PFSK-1 (cell line): Measurements from ENCODE around the gene FYN.

ENCODE experiments used
- FOXP2 ChIP-seq: optimal IDR thresholded peaks from 2 replicates; pipeline ENCODE3; 2011; ENCODE audit warnings: borderline replicate concordance, control low read depth, inconsistent platforms; ENCODE audit not compliant: insufficient read depth; ENCODE audit errors: extremely low read length, extremely low read depth
- POLR2AphosphoS5 ChIP-seq: IDR thresholded peaks from 2 replicates; pipeline ENCODE4 v1.6.1; 2012; ENCODE audit warnings: low read depth, mild to moderate bottlenecking, control low read depth, low read length, moderate library complexity
- REST ChIP-seq, 2 experiments: IDR thresholded peaks; 2 replicates each; pipeline versions ENCODE4 v1.6.1 to v1.8.0; 2011 to 2012; ENCODE audit warnings: low read depth in 2 of 2, low read length in 2 of 2, control low read depth in 1 of 2, inconsistent platforms in 1 of 2, mild to moderate bottlenecking in 1 of 2, moderate library complexity in 1 of 2; ENCODE audit not compliant: insufficient read depth in 1 of 2
- SIN3A ChIP-seq: IDR thresholded peaks from 2 replicates; pipeline ENCODE4 v1.6.1; 2012; ENCODE audit warnings: mild to moderate bottlenecking, low read length, moderate library complexity, borderline replicate concordance; ENCODE audit not compliant: insufficient read depth
- TAF1 ChIP-seq: IDR thresholded peaks from 2 replicates; pipeline ENCODE4 v1.6.1; 2012; ENCODE audit warnings: low read length, control low read depth, borderline replicate concordance; ENCODE audit not compliant: insufficient read depth

FYN gene

GRCh38 chr6:111809766-111810165 lies 63.5 kb downstream of the FYN start:
- TF ChIP-seq FOXP2 (no peak), TAF1 (no peak), POLR2AphosphoS5 (no peak), SIN3A (no peak), REST (IDR thresholded peaks at IDR 0.05; ENCODE audit: insufficient read depth in 1 of 2, low read depth in 2 of 2, low read length in 2 of 2) (no peak)

GRCh38 chr6:111809264-111809663 lies 64.0 kb downstream of the FYN start:
- no peak for TF ChIP-seq FOXP2
- TF ChIP-seq POLR2AphosphoS5, result no peak
- TF ChIP-seq SIN3A, result no peak
- TF ChIP-seq REST (IDR thresholded peaks at IDR 0.05; ENCODE audit: insufficient read depth in 1 of 2, low read depth in 2 of 2, low read length in 2 of 2), result no peak
- no peak for TF ChIP-seq TAF1

- no peak for TF ChIP-seq SIN3A
- no peak for TF ChIP-seq POLR2AphosphoS5
- TF ChIP-seq REST (IDR thresholded peaks at IDR 0.05; ENCODE audit: insufficient read depth in 1 of 2, low read depth in 2 of 2, low read length in 2 of 2), result no peak
- TF ChIP-seq FOXP2, result no peak
- no peak for TF ChIP-seq TAF1
Measured at GRCh38 chr6:111808493-111808892, 64.8 kb downstream of the FYN start.

GRCh38 chr6:111806561-111807497 lies 66.4 kb downstream of the FYN start:
- no peak for TF ChIP-seq FOXP2
- no peak for TF ChIP-seq REST (IDR thresholded peaks at IDR 0.05; ENCODE audit: insufficient read depth in 1 of 2, low read depth in 2 of 2, low read length in 2 of 2)
- TF ChIP-seq TAF1, result no peak
- no peak for TF ChIP-seq SIN3A
- no peak for TF ChIP-seq POLR2AphosphoS5
